AG09309 (cell line): ENCODE results near the gene DGCR2.
A peak's percentile ranks its signal among the peaks of the same experiment; 100 is the strongest.
"Not testable (repeated sequence)": the region's sequence is repeated elsewhere in the genome, so short reads cannot be mapped to it uniquely, and the experiment has no call there.

ENCODE experiments used
- DNase-seq: peaks from one replicate; pipeline ENCODE4 v3.0.0-alpha.2; 2010; ENCODE audit warnings: low read depth
- H3K4me3 ChIP-seq: 2 replicates; pipeline ENCODE4 v1.5.1; 2011; ENCODE audit warnings: mild to moderate bottlenecking, low read depth, low read length, moderate library complexity; ENCODE audit not compliant: control insufficient read depth
- TF ChIP-seq, protein P1 (sequence below): IDR thresholded peaks from 2 replicates; pipeline ENCODE4 v1.5.1; 2011; ENCODE audit warnings: mild to moderate bottlenecking, low read depth, low read length, inconsistent platforms; ENCODE audit not compliant: insufficient read depth, control insufficient read depth; ENCODE audit errors: missing control alignments

Gene DGCR2

DNA sequence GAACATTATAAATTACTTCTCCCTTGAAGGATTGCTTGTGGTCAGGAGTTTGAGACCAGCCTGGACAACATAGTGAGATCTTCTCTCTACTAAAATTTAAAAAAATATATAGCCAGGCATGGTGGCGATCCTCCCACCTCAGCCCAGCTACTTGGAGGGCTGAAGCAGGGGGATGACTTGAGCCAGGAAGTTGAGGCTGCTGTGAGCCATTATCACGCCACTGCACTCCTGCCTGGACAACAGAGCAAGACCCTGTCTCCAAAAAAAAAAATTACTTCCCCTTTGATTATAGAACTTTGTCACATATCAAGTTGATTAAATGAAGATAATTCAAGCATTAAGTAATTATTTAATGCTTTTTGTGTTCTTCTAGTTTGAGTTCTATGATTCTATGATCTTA, 121.0 kb downstream of the DGCR2 start:
- TF ChIP-seq, protein P1, sequence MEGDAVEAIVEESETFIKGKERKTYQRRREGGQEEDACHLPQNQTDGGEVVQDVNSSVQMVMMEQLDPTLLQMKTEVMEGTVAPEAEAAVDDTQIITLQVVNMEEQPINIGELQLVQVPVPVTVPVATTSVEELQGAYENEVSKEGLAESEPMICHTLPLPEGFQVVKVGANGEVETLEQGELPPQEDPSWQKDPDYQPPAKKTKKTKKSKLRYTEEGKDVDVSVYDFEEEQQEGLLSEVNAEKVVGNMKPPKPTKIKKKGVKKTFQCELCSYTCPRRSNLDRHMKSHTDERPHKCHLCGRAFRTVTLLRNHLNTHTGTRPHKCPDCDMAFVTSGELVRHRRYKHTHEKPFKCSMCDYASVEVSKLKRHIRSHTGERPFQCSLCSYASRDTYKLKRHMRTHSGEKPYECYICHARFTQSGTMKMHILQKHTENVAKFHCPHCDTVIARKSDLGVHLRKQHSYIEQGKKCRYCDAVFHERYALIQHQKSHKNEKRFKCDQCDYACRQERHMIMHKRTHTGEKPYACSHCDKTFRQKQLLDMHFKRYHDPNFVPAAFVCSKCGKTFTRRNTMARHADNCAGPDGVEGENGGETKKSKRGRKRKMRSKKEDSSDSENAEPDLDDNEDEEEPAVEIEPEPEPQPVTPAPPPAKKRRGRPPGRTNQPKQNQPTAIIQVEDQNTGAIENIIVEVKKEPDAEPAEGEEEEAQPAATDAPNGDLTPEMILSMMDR, result no peak
- H3K4me3 ChIP-seq, result no peak overlapping the region
- no peak for DNase-seq

DNA sequence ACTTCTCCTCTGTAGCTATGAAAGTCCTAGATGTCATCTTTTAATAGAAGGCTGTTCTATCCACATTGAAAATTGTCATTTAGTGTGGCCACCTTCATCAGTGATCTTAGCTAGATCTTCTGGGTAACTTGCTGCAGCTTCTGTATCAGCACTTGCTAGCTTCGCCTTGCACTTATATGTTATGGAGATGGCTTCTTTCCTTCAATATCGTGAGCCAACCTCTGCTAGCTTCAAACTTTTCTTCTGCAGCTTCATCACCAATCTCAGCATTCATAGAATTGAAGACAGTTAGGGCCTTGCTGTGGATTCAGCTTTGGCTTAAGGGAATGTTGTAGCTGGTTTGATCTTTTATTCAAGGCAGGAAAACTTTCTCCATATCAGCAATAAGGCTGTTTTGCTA, 122.1 kb downstream of the DGCR2 start:
- not testable (repeated sequence) for H3K4me3 ChIP-seq, DNase-seq

DNA sequence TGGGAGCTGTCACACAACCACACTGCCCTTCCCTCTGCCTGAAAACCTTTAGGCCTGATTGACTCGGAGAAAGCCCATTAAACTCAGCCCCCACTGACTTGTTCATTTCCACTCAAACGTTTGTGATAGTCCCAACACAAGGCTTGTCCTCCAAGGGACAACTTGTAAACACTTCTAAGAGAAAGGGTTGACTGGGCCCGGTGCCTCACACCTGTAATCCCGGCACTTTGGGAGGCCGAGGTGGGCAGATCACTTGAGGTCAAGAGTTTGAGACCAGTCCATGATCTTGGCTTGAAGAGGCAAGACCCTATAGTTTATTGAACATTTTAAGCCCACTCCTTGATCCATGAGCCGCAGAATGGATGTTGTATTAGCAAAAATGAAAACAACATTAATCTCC, 122.8 kb downstream of the DGCR2 start:
- no peak for DNase-seq
- TF ChIP-seq, protein P1, result no peak
- no peak overlapping the region for H3K4me3 ChIP-seq

DNA sequence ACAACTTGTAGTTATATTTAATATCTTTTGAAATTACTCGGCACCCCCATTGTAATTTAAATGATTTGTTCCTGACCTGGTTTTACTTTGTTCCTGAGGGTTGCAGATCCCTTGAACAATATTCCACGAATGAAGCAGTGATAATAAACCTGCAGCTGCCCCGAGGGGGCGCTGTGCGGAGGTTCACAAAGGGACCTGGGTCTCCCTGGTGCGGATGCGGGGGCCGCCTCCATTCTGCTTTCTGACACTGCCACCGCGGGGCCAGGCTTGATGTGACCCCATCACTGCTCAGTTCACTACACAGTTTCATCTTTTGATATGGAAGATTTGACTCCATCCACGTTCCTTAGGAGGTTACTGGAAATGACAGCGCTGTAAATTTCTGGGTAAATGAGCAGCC, 123.2 kb downstream of the DGCR2 start:
- TF ChIP-seq, protein P1, result peak; percentile 15
- no peak overlapping the region for H3K4me3 ChIP-seq
- no peak for DNase-seq

DNA sequence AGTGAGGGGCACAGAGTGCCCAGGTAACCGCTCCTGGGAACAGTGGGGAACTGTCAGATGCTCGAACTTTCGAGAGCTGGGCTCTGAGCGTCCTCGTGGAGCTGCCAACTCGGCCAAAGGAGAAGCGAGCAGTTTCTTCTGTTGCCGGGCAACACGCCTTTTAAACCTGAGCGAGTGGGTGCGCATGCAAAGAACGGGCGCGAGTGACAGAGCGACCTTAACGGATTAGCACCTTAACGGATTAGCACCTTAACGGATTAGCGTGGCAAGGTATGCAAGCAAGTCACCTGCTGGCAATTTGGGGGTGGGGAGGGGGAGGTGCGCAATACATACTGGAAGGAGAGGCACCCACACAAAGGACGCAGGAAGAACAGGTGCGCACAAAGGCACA, 124.3 kb downstream of the DGCR2 start:
- no peak overlapping the region for H3K4me3 ChIP-seq
- TF ChIP-seq, protein P1, result no peak
- no peak for DNase-seq

DNA sequence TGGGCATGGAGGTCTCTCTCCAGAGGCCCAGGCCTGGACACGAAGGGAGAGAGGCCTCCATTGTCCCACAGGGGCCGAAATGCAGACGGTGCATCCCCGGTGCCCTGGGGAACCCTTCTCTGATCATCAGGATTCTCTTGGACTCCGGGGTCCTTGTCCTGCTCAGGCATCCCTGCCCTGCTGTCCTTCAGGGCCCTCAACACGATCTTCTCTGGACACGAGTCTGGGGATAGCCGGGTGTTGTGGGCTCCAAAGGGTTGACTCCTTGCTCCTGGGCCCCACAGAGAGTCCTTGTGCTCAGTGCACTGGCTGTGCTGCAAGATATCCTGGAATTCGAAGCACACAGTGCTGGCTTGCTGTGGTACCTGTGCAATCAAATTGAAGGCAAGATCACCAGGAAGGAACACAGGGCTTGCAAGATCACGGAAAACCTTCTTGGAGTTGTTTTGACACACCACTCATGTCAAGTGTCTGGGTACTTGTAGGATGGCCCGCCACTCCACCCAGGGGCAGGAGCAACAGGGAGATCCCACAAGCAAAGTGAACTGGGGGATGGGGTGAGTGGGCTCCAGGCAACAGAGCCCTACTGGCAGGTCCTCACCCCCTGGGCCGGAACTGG, 124.8 kb downstream of the DGCR2 start:
- no peak overlapping the region for H3K4me3 ChIP-seq
- TF ChIP-seq, protein P1, result no peak
- no peak for DNase-seq

DNA sequence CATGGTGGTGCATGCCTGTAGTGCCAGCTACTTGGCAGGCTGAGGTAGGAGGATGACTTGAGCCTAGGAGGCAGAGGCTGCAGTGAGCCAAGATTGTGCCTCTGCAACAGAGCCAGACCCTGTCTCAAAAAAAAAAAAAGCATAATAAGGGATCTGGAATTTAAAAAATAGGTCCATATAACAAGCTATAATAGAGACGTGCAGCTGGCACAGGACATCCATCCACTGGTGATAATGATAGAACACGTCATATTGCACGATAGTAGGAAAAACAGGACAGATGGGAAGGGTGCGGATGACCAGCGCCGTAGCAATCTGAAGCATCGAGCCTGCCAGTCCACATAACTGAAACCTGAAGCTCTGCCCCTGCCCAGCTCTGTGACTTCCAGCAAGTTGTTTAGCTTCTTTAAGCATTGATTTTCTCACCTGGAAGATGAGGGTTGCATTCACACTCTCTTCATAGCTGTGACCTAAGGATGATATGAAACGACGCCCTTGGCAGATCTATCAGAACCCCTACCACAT, 125.8 kb downstream of the DGCR2 start:
- no peak for DNase-seq
- H3K4me3 ChIP-seq, result no peak overlapping the region
- TF ChIP-seq, protein P1, result no peak
